IMR-90 (cell line): ENCODE data around the gene DGKE.

Experiments used
- BHLHE40 ChIP-seq: fragments of 150-350 bp; IDR thresholded peaks from 2 replicates; pipeline ENCODE4 v1.6.1; 2016; ENCODE audit warnings: mild to moderate bottlenecking, low read depth, low read length
- MAFK ChIP-seq: IDR thresholded peaks from 2 replicates; pipeline ENCODE4 v1.6.1; 2012; ENCODE audit warnings: low read depth, low read length, improper control_type of control experiment
- MXI1 ChIP-seq: IDR thresholded peaks from 2 replicates; pipeline ENCODE4 v1.6.1; 2012; ENCODE audit warnings: low read depth, mild to moderate bottlenecking, low read length, moderate library complexity, borderline replicate concordance
- POLR2A ChIP-seq: IDR thresholded peaks from 2 replicates; pipeline ENCODE4 v1.6.1; 2012; ENCODE audit warnings: mild to moderate bottlenecking, low read depth, low read length
- RAD21 ChIP-seq: IDR thresholded peaks from 2 replicates; pipeline ENCODE4 v1.6.1; 2012; ENCODE audit warnings: low read length, improper control_type of control experiment
- TF ChIP-seq, protein P1 (sequence below): conservative IDR thresholded peaks from 2 replicates; pipeline ENCODE4 v1.5.1; 2012; ENCODE audit warnings: mild to moderate bottlenecking, low read depth, low read length, improper control_type of control experiment
- TF ChIP-seq, protein P2 (sequence below): fragments of 150-350 bp; IDR thresholded peaks from 2 replicates; pipeline ENCODE4 v1.6.1; 2016; ENCODE audit warnings: low read depth, mild to moderate bottlenecking, low read length, moderate library complexity, borderline replicate concordance

DNA sequence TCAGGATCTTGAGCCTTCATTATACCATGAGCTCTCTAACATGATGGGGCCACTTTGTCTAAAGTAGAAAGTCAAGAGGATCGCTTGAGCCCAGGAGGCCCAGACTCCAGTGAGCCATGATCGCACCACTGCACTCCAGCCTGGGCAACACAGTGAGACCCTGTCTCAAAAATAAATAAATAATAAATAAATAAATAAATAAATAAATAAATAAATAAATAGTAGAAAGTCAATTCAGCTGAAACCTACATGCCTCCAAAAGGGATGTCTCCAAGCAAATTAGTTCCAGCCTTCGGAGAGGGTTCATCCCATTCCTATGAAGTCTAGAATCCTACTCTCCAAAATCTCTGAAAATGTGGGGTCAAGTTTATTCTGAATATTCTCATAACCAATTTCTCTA lies 26.2 kb upstream of the DGKE start:
- TF ChIP-seq, protein P1, sequence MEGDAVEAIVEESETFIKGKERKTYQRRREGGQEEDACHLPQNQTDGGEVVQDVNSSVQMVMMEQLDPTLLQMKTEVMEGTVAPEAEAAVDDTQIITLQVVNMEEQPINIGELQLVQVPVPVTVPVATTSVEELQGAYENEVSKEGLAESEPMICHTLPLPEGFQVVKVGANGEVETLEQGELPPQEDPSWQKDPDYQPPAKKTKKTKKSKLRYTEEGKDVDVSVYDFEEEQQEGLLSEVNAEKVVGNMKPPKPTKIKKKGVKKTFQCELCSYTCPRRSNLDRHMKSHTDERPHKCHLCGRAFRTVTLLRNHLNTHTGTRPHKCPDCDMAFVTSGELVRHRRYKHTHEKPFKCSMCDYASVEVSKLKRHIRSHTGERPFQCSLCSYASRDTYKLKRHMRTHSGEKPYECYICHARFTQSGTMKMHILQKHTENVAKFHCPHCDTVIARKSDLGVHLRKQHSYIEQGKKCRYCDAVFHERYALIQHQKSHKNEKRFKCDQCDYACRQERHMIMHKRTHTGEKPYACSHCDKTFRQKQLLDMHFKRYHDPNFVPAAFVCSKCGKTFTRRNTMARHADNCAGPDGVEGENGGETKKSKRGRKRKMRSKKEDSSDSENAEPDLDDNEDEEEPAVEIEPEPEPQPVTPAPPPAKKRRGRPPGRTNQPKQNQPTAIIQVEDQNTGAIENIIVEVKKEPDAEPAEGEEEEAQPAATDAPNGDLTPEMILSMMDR, result no peak
- no peak for TF ChIP-seq BHLHE40
- TF ChIP-seq POLR2A, result no peak
- no peak for TF ChIP-seq MXI1
- no peak for TF ChIP-seq RAD21
- no peak for TF ChIP-seq MAFK
- TF ChIP-seq, protein P2, sequence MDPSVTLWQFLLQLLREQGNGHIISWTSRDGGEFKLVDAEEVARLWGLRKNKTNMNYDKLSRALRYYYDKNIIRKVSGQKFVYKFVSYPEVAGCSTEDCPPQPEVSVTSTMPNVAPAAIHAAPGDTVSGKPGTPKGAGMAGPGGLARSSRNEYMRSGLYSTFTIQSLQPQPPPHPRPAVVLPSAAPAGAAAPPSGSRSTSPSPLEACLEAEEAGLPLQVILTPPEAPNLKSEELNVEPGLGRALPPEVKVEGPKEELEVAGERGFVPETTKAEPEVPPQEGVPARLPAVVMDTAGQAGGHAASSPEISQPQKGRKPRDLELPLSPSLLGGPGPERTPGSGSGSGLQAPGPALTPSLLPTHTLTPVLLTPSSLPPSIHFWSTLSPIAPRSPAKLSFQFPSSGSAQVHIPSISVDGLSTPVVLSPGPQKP, result no peak
